Islet of Langerhans (tissue), 1 donor: ENCODE measurements around the gene ZNF281.

Experiments
- FAIRE-seq: peaks from one replicate; lab custom pipeline; 2011; peaks lifted over from hg19 to GRCh38; lab: Jason Lieb, UNC

ZNF281 gene

DNA sequence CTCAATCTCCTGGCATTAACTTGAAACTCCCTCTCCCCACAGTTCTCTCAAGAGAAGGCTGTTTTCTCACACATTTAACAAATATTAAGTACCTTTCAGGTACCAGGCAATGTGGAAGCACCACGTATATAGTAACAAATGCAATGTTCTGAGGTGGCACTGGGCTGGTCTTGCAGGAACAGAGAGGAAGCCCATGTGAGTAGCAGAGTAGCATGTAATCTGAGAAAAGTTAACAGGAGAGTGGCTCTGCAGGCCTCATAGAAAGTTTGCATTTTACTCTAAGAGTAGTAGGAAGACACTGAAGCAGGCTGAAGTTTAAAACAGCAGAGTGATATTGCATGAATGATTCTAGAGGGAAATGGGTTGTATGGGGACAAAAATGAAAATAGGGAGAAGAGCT, 21.0 kb downstream of the ZNF281 start:
- FAIRE-seq = no peak

GRCh38 chr1:200386416-200386815, 23.4 kb downstream of the ZNF281 start:
- FAIRE-seq = no peak

GRCh38 chr1:200384818-200385390, 24.9 kb downstream of the ZNF281 start:
- FAIRE-seq = no peak

- no peak for FAIRE-seq
Measured at GRCh38 chr1:200381256-200381984, 28.4 kb downstream of the ZNF281 start.

GRCh38 chr1:200380589-200381021, 29.2 kb downstream of the ZNF281 start:
- no peak for FAIRE-seq

- no peak for FAIRE-seq
Measured at GRCh38 chr1:200379940-200380588, 29.8 kb downstream of the ZNF281 start.

- FAIRE-seq = no peak
Measured at GRCh38 chr1:200379432-200379757, 30.4 kb downstream of the ZNF281 start.

DNA sequence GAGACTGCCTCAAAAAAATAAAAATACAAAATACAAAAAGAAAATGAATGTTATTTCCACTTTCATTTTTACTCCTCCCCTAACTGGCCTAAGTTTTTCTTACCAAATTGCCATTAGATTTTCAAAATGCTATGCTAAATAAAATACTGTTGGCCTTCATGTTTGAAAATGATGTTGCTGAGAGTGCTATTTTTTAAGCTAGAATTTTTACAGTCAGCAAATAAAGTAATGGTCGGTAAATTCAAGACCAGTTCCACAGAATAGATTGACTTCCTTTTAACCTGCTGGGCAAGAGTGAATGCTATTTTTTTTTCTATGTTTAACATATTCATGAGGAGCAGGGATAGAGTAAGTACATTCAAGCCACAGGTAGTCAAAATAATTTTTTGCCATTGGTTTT, 31.7 kb downstream of the ZNF281 start:
- FAIRE-seq = no peak

DNA sequence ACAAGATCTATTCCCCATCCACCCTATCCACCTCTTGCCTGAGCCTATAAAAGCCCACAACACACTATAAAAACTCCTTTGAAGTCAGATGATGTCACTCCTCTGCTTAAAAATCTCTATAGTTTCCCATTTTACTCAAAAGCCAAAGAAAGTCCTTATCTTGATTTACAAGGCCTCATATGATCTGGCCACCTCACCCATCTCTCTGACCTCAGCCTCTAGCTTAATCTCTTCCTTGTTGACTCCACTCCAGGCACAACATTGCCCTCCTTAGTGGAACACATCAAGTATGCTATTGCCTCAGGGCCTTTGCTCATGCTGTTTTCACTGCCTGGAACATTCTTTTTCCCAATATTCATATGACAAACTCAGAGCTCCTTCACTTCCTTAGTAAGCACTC, 33.3 kb downstream of the ZNF281 start:
- FAIRE-seq = no peak

GRCh38 chr1:200374569-200375295, 35.1 kb downstream of the ZNF281 start:
- no peak for FAIRE-seq

DNA sequence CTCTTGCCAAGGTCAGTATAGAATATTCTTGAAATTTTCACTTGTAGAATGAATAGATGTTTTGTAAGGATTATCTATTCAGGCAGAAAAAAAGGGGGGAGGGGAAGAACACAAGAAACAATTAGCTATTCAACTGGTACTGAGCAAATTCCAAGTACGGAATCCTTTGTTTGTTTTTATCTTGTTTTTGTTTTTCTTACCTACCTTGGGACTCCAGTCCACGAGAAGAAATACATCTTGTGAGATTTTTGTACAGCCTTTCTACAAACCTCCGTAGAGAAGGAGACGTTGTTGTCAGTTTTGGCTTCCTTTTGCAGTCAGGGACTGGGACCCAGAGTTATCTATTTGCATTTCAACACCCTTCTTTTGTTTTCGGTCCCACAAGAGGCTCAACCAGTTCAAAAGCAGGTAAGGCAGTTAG, 36.0 kb downstream of the ZNF281 start:
- no peak for FAIRE-seq

GRCh38 chr1:200372885-200373181, 37.0 kb downstream of the ZNF281 start:
- no peak for FAIRE-seq

- no peak for FAIRE-seq
Measured at GRCh38 chr1:200372095-200372884, 37.5 kb downstream of the ZNF281 start.

GRCh38 chr1:200369706-200370105, 40.1 kb downstream of the ZNF281 start:
- no peak for FAIRE-seq

DNA sequence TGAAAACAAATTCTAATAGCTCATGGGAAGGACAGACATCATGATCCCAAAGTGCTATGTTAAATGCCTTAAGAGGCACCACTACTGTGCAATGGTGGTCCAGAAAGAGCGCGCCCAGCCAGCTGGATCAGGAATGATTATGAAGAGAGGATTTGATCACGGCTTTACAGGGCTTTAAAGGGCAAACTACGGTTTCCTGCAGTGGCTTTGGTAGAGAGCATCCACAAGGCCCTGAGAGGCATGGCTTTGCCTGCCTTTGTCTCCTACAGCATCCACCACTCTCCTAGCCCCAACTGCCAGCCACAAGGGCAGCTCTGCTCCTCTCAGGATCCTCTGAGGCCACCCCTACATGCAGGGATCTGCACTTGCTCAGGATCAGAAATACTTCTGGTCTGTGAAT, 40.7 kb downstream of the ZNF281 start:
- no peak for FAIRE-seq

GRCh38 chr1:200368556-200368955, 41.3 kb downstream of the ZNF281 start:
- no peak for FAIRE-seq

- no peak for FAIRE-seq
Measured at GRCh38 chr1:200367841-200368534, 41.8 kb downstream of the ZNF281 start.

GRCh38 chr1:200366577-200367253, 43.1 kb downstream of the ZNF281 start:
- no peak for FAIRE-seq

- FAIRE-seq = no peak
Measured at GRCh38 chr1:200365897-200366426, 43.9 kb downstream of the ZNF281 start.

DNA sequence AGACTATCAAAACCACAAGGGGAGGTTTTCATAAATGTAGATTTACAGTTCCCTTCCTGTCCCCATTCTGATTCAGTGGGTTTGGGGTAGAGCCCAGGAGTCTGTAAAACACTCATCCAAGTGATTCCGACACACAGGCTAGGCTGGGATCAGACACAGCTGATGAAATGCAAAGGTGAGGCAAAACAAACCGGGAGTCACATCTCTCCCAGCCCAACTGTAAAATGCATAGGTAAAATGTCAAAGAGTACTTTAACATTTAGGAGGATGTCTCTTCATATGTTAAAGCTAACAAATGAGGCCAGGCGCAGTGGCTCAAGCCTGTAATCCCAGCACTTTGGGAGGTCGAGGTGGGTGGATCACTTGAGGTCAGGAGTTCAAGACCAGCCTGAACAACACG, 45.0 kb downstream of the ZNF281 start:
- no peak for FAIRE-seq
